SU-DHL-6 (cell line): ENCODE measurements around the gene CD83.

ENCODE experiments used
- H2AFZ ChIP-seq: fragments of 200-600 bp; sonication (generic); 2 replicates; pipeline ENCODE4 v1.6.1; 2014; ENCODE audit warnings: low read depth, mild to moderate bottlenecking, moderate library complexity, mixed read lengths, antibody characterized with exemption, low read length; ENCODE audit not compliant: severe bottlenecking
- H3F3A ChIP-seq: fragments of 200-600 bp; shearing (Covaris generic); 2 replicates; pipeline ENCODE4 v1.6.0; 2016; ENCODE audit warnings: antibody characterized with exemption, mild to moderate bottlenecking; ENCODE audit not compliant: insufficient read depth
- H3K27ac ChIP-seq: fragments of 200-600 bp; sonication (generic); 2 replicates; pipeline ENCODE4 v1.5.1; 2016; ENCODE audit warnings: low read depth, mild to moderate bottlenecking, low read length, moderate library complexity, mixed read lengths
- H3K27me3 ChIP-seq: fragments of 200-600 bp; sonication (generic), shearing (Covaris generic); 2 replicates; pipeline ENCODE4 v1.6.0; 2014; ENCODE audit warnings: mild to moderate bottlenecking, low read length
- H3K36me3 ChIP-seq: fragments of 200-600 bp; sonication (generic); 2 replicates; pipeline ENCODE4 v1.6.1; 2014; ENCODE audit warnings: mild to moderate bottlenecking, low read length, mixed read lengths
- H3K4me2 ChIP-seq: fragments of 300-600, 200-600 bp; shearing (Covaris generic), sonication (generic); 2 replicates; pipeline ENCODE4 v1.6.0; 2014; ENCODE audit warnings: low read length, low read depth, mild to moderate bottlenecking; ENCODE audit not compliant: poor library complexity, severe bottlenecking
- H3K4me3 ChIP-seq: fragments of 200-600 bp; sonication (generic); 2 replicates; pipeline ENCODE4 v1.5.1; 2014; ENCODE audit warnings: antibody characterized with exemption, low read length, mild to moderate bottlenecking, mixed read lengths; ENCODE audit not compliant: insufficient read depth, poor library complexity, severe bottlenecking
- H3K79me2 ChIP-seq: fragments of 200-600 bp; sonication (generic); 2 replicates; pipeline ENCODE4 v1.6.1; 2014; ENCODE audit warnings: mild to moderate bottlenecking, low read length, moderate library complexity; ENCODE audit not compliant: insufficient read depth
- H3K9ac ChIP-seq: fragments of 200-600 bp; sonication (generic); 2 replicates; pipeline ENCODE4 v1.7.0; 2014; ENCODE audit warnings: mild to moderate bottlenecking, low read length
- H3K9me2 ChIP-seq: fragments of 200-600 bp; sonication (generic); replicated peaks from 2 replicates; pipeline ENCODE4 v1.6.1; 2014; ENCODE audit warnings: low read length; ENCODE audit not compliant: insufficient read depth
- H3K9me3 ChIP-seq: fragments of 200-600 bp; sonication (generic); 2 replicates; pipeline ENCODE4 v1.6.1; 2014; ENCODE audit warnings: low read length, mixed read lengths; ENCODE audit not compliant: insufficient read depth
- H4K20me1 ChIP-seq: fragments of 200-600 bp; sonication (generic); 2 replicates; pipeline ENCODE4 v1.6.1; 2014; ENCODE audit warnings: low read depth, mild to moderate bottlenecking, antibody characterized with exemption, low read length, moderate library complexity, mixed read lengths
- CTCF ChIP-seq: fragments of 200-600 bp; sonication (generic); IDR thresholded peaks from one replicate; pipeline ENCODE4 v1.5.1; 2017; ENCODE audit warnings: antibody characterized with exemption, mild to moderate bottlenecking, low read length, moderate library complexity; ENCODE audit not compliant: insufficient read depth, poor library complexity, severe bottlenecking
- EZH2phosphoT487 ChIP-seq: fragments of 200-600 bp; sonication (generic), shearing (Covaris generic); conservative IDR thresholded peaks from 2 replicates; pipeline ENCODE4 v1.6.1; 2018; ENCODE audit warnings: mild to moderate bottlenecking, antibody characterized with exemption, low read length, moderate library complexity, mixed read lengths

Gene CD83

GRCh38 chr6:14100138-14100537, 17.4 kb upstream of the CD83 start:
- H3K9ac ChIP-seq: no peak overlapping the region
- TF ChIP-seq CTCF: no peak
- TF ChIP-seq EZH2phosphoT487: no peak
- peaks cover 21% of the 10 kb centered on the region for H3F3A ChIP-seq
- no peak overlapping the region for H2AFZ ChIP-seq
- no peaks in the 10 kb centered on the region for H3K79me2 ChIP-seq
- no peak overlapping the region for H3K27ac ChIP-seq
- H3K4me3 ChIP-seq: no peak overlapping the region
- H3K9me3 ChIP-seq: no peaks in the 10 kb centered on the region
- no peaks in the 10 kb centered on the region for H3K27me3 ChIP-seq
- H3K4me2 ChIP-seq: no peak overlapping the region
- H4K20me1 ChIP-seq: no peaks in the 10 kb centered on the region
- no peaks in the 10 kb centered on the region for H3K36me3 ChIP-seq
- H3K9me2 ChIP-seq: no peaks in the 10 kb centered on the region

- Histone ChIP-seq H3K27me3 (no peaks in the 10 kb centered on the region), H3K9ac (no peak overlapping the region), H3F3A (peaks cover 13% of the 10 kb centered on the region), H3K9me3 (no peaks in the 10 kb centered on the region), H3K4me3 (no peak overlapping the region), H2AFZ (no peak overlapping the region), H3K27ac (no peak overlapping the region), H3K79me2 (no peaks in the 10 kb centered on the region), H3K9me2 (no peaks in the 10 kb centered on the region), H4K20me1 (no peaks in the 10 kb centered on the region), H3K4me2 (no peak overlapping the region), H3K36me3 (no peaks in the 10 kb centered on the region)
- TF ChIP-seq CTCF: no peak
- TF ChIP-seq EZH2phosphoT487: no peak
Measured at GRCh38 chr6:14100966-14101365, 16.6 kb upstream of the CD83 start.

GRCh38 chr6:14102383-14102782, 15.2 kb upstream of the CD83 start:
- no peaks in the 10 kb centered on the region for H3K79me2 ChIP-seq
- no peaks in the 10 kb centered on the region for H4K20me1 ChIP-seq
- H2AFZ ChIP-seq: no peak overlapping the region
- no peak overlapping the region for H3K27ac ChIP-seq
- no peak overlapping the region for H3K4me3 ChIP-seq
- no peaks in the 10 kb centered on the region for H3K9me2 ChIP-seq
- 0 out of 2 replicates have a peak, but pooled peaks cover 3% of the 10 kb centered on the region for H3F3A ChIP-seq
- no peak overlapping the region for H3K9ac ChIP-seq
- no peaks in the 10 kb centered on the region for H3K27me3 ChIP-seq
- no peak overlapping the region for H3K4me2 ChIP-seq
- TF ChIP-seq EZH2phosphoT487 (no peak), CTCF (no peak)
- H3K9me3 ChIP-seq: peaks cover 9% of the 10 kb centered on the region
- peaks cover 8% of the 10 kb centered on the region; the same call in 1 of the 2 replicates for H3K36me3 ChIP-seq
